Effector memory CD8-positive, alpha-beta T cell (primary cell): ENCODE data around the gene IMPG1.

Source experiments
- ATAC-seq: fragments of 150-1000 bp; cut with Tn5 transposase; replicated peaks from 2 replicates; pipeline ENCODE4 v1.10.0; 2021; ENCODE audit warnings: mild to moderate bottlenecking, moderate library complexity
- DNase-seq, 3 experiments: peaks; one replicate each; pipeline ENCODE4 v3.0.0; 2021
- H3K27ac Mint-ChIP-seq, 2 donors: one replicate each; pipeline ENCODE4 v1.8.0; 2022; ENCODE audit warnings: mild to moderate bottlenecking in 2 of 2, mixed read lengths in 2 of 2, moderate library complexity in 2 of 2
- H3K27me3 Mint-ChIP-seq, 2 donors: one replicate each; pipeline ENCODE4 v1.8.0; 2022; ENCODE audit warnings: mixed read lengths in 2 of 2
- H3K36me3 Mint-ChIP-seq: one replicate; pipeline ENCODE4 v1.8.0; 2022; ENCODE audit warnings: mild to moderate bottlenecking, moderate library complexity, mixed read lengths; ENCODE audit not compliant: insufficient read depth
- H3K4me1 Mint-ChIP-seq, 2 donors: one replicate each; pipeline ENCODE4 v1.8.0; 2022; ENCODE audit warnings: low read depth in 2 of 2, mixed read lengths in 2 of 2
- H3K4me3 Mint-ChIP-seq, 2 donors: one replicate each; pipeline ENCODE4 v1.8.0; 2022; ENCODE audit warnings: mild to moderate bottlenecking in 2 of 2, mixed read lengths in 2 of 2, moderate library complexity in 2 of 2
- H3K9me3 Mint-ChIP-seq, 2 donors: one replicate each; pipeline ENCODE4 v1.8.0; 2022; ENCODE audit warnings: mixed read lengths in 2 of 2

IMPG1 gene

DNA sequence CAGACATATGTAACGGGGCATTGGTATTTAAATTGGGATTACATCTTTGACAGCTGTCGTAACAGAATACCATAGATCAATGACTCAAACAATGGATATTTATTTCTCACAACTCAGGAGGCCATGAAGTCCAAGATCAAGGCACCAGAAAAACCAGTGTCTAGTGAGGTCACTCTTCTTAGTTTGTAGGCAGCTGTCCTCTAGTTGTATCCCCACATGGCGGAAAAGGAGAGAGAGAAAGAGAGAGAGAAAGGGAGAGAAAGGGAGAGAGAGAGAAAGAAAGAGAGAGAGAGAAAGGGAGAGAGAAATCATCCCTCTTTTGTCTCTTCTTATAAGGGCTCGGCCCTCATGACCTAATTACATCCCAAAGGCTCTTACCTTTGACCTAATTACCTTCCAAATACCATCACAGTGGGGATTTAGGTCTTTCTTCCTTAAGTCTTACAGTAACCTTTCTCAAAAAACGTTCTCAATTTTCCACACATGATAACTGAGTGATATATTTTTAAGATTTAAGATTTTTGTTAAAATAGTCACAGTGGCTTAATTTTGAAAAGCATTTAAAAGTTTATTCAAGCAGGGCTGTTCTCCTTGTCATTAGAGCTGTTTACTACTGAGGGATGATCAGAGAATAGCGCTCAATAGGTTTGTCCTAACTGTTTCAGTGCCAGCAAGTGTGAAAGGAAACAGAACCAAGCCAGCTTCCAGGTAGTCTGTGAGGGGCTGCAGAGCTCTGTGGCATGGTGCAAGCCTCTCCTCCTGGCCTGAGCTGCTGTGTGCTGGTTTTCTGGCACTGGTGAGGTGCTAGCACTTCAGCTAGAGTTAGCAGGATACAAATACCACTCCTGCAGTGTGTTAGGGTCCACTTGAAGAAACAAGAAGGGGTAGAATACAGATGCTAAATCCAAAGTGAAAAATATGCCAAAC is 79.0 kb downstream of the IMPG1 start:
- Mint-ChIP-seq H3K9me3 (peaks cover 0 to 5% of the 10 kb centered on the region in 2 donors), H3K4me1 (no peaks in the 10 kb centered on the region), H3K36me3 (no peaks in the 10 kb centered on the region), H3K4me3 (no peak overlapping the region), H3K27me3 (peaks cover 7 to 13% of the 10 kb centered on the region in 2 donors), H3K27ac (no peak overlapping the region)
- ATAC-seq: no peak
- DNase-seq: no peak

DNA sequence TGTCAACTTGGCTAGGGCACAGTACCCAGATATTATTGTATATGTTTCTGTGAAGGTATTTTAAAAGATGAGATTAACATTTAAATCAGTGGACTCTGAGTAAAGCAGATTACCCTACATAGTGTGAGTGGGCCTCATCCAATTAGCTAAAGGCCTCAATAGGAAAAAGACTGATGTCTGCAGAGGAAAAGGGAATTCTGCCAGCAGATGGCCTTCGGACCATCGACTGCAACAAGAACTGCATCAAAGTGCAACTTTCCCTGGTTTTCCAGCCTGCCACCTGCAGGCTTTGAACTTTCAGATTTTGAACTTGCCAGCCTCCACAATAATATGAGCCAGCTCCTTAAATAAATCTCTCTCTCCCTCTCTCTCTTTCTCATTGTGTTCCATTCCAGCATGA is 80.5 kb downstream of the IMPG1 start:
- Mint-ChIP-seq H3K9me3 (peaks cover 0 to 5% of the 10 kb centered on the region in 2 donors), H3K27me3 (peaks cover 9 to 13% of the 10 kb centered on the region in 2 donors), H3K36me3 (no peaks in the 10 kb centered on the region), H3K4me1 (no peaks in the 10 kb centered on the region), H3K4me3 (no peak overlapping the region), H3K27ac (no peak overlapping the region)
- DNase-seq (no peak), ATAC-seq (no peak)

DNA sequence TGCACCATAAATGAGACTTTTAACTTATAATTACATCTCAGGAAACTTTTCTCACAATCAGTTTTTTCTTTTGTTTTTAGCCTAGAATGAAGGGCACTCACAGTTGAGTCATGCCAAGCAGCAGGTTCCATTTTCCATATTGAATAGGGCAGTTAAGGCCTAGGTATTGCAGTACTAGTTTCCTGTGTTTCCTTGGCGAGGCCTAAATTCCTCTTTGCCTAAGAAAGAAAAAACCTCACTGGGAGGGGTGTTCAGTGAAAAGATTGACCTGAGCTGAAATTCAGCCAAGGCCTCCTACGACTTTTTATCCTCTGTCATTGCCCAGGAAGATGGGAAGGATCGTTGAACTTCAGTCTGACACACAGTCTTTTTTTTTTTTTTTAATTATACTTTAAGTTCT is 85.5 kb downstream of the IMPG1 start:
- ATAC-seq: no peak
- H3K27ac Mint-ChIP-seq: no peak overlapping the region
- no peaks in the 10 kb centered on the region for H3K4me1 Mint-ChIP-seq
- H3K36me3 Mint-ChIP-seq: no peaks in the 10 kb centered on the region
- no peak for DNase-seq
- H3K27me3 Mint-ChIP-seq: peaks cover 0 to 9% of the 10 kb centered on the region in 2 donors
- H3K4me3 Mint-ChIP-seq: no peak overlapping the region
- peaks cover 0 to 5% of the 10 kb centered on the region in 2 donors for H3K9me3 Mint-ChIP-seq

DNA sequence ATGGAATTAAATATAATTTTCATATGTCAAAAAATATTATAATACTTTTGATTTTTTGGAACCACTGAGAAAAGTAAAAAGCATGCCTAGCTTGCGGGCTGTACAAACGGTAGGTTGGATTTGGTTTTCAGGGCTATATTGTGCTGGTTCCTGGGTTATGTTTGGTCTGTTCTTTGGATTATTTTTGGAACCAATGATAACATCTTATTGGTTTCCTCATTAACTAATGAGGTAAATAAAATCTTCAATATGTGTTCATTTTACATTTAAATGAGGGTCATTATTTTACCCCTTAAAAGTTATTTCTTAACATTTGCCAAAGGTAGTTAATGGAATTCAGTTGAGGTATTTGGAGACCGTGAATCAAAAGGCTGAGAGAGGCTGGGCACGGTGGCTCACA is 96.6 kb downstream of the IMPG1 start:
- ATAC-seq (no peak), DNase-seq (no peak)
- Mint-ChIP-seq H3K4me3 (no peak overlapping the region), H3K27ac (no peak overlapping the region), H3K36me3 (no peaks in the 10 kb centered on the region), H3K9me3 (no peaks in the 10 kb centered on the region), H3K4me1 (no peaks in the 10 kb centered on the region), H3K27me3 (no peaks in the 10 kb centered on the region)

DNA sequence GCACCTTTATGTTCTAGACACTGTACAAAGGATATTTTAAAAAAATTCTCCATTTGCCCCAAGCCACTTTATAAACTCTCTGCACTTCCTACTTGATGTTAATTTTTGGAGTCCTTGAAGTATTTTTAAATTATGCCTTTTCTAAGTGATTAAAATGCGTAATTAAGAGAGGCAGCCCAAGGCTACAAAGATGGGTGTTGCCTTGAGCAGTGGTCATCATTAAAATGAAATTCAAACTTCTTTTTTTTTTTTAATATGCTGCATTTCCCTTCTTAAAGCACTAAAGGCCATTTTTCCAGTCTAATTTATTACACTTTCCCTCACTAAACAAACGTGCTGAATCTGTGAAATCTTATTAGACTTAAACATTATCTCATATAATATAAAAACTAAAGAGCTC is 102.4 kb downstream of the IMPG1 start:
- H3K9me3 Mint-ChIP-seq: no peaks in the 10 kb centered on the region
- no peak overlapping the region for H3K4me3 Mint-ChIP-seq
- ATAC-seq (no peak), DNase-seq (no peak)
- no peaks in the 10 kb centered on the region for H3K36me3 Mint-ChIP-seq
- H3K27ac Mint-ChIP-seq: no peak overlapping the region
- H3K4me1 Mint-ChIP-seq: no peaks in the 10 kb centered on the region
- H3K27me3 Mint-ChIP-seq: peaks cover 6 to 18% of the 10 kb centered on the region in 2 donors

DNA sequence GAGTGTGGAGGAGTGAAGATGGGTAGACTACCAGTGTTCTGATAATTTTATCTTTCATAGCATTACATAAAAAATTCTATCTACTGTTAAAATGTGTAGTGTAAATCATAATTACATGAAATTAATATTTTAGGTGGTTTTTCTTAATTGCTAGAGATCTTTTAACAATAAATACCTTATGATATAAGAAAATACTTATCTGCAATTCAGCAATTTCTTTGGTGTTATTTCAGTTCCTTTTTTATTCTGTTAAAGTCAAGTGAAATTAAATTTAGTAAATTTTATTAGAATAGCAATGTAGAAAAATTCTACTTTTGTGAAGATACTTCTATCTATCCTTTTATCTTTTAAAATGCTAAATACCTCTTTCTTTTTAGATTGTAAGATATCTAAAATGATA is 104.3 kb downstream of the IMPG1 start:
- Mint-ChIP-seq H3K36me3 (no peaks in the 10 kb centered on the region), H3K9me3 (no peaks in the 10 kb centered on the region), H3K27ac (no peak overlapping the region), H3K27me3 (peaks cover 6 to 18% of the 10 kb centered on the region in 2 donors), H3K4me3 (no peak overlapping the region), H3K4me1 (no peaks in the 10 kb centered on the region)
- DNase-seq (no peak), ATAC-seq (no peak)

DNA sequence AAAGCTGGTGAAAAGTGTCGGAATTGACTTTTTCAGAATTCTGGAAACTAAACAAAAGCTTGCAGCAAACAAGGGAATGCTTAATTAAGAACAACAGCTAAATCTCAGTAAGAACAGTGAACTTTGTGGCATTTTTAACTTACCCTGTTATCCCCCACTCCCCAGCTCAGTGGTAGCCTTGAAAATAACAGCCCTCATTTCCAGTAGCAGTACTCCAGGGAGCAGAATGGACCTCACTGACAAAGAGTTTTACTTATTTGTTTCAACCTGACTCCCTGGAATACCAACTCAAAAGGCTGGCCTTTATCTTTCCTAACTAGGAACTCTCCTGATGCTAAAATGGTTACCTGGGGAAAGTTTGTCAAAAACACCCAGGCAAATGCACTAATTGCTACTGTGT is 108.9 kb downstream of the IMPG1 start:
- no peaks in the 10 kb centered on the region for H3K9me3 Mint-ChIP-seq
- ATAC-seq (no peak), DNase-seq (no peak)
- no peak overlapping the region for H3K4me3 Mint-ChIP-seq
- H3K4me1 Mint-ChIP-seq: no peaks in the 10 kb centered on the region
- peaks cover 18 to 24% of the 10 kb centered on the region in 2 donors for H3K27me3 Mint-ChIP-seq
- H3K36me3 Mint-ChIP-seq: no peaks in the 10 kb centered on the region
- no peak overlapping the region for H3K27ac Mint-ChIP-seq

DNA sequence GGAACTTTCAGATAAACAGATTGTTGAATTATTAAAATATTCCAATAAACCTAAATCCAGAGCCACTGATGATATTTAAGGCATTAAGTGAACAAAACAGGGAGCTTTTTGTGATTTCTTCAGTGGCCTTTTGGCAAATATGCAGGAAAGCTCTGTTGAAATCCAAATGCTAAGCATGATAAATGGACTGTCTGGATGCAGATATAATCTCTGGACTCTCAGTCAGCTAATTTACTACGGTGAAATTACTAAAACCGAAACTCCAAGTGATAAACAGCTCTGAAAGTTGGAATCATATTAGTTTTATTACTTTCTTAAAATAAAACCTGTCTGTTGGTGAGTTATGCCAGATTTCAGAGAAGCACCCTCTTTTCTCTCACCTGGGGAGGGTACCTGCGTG is 120.3 kb downstream of the IMPG1 start:
- no peak overlapping the region for H3K4me3 Mint-ChIP-seq
- no peaks in the 10 kb centered on the region for H3K9me3 Mint-ChIP-seq
- H3K27me3 Mint-ChIP-seq: peaks cover 8 to 27% of the 10 kb centered on the region in 2 donors
- no peak for ATAC-seq
- DNase-seq: no peak
- H3K36me3 Mint-ChIP-seq: no peaks in the 10 kb centered on the region
- no peak overlapping the region for H3K27ac Mint-ChIP-seq
- H3K4me1 Mint-ChIP-seq: no peaks in the 10 kb centered on the region

DNA sequence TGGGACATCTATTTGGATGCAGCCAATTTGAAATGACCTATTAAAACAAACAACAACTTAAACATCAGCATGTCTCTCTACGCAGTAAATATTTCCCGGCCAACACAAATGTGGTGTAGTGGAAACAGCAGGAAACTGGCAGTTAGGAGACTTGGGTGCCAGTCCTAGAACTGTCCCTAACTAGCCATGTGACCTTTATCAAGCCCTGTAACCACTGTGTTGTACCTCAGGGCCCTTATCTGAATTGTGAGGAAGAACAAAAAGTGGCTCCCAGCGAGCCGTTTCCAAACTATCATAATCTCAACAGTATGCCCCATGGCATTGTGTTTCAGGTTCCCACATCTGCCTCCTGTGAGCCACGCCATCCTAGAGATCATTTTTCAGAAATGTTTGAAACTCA is 124.5 kb downstream of the IMPG1 start:
- H3K27me3 Mint-ChIP-seq: peaks cover 20 to 37% of the 10 kb centered on the region in 2 donors
- no peaks in the 10 kb centered on the region for H3K36me3 Mint-ChIP-seq
- no peak for DNase-seq

DNA sequence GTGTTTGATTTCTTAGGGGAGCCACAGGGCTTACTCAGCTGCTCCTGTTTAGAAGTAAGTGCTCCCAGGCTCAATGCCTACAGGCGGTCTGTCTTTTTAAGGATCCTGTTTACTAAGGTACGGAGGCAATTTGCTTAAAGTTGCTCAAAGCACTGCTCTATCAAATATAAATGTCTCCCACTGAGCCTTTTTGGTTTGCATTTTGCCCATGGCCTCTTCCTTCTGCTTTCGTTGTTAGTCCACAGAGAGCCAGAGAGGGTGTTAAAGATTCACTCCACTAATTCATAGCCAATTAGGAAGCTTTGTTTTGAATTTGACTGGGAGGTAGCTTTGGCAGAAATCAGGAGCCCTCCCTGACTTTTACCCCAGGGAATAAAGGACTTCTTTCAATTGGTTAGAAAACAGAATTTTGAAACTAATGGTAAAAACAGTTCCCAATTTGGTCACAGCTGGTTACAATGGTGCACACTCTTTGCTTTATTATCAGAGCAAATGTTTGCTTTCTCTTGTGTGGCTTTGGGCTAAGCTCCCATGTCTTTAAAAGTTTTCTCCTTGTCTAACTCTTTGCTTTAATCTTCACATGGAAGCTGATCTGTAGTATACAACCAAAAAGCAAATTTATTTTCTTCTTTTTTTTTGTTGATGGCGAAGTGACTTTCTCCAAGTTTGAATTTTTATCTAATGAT is 126.2 kb downstream of the IMPG1 start:
- DNase-seq (no peak), ATAC-seq (no peak)
- Mint-ChIP-seq H3K9me3 (no peaks in the 10 kb centered on the region), H3K27me3 (peaks cover 20 to 40% of the 10 kb centered on the region in 2 donors), H3K36me3 (no peaks in the 10 kb centered on the region), H3K27ac (no peak overlapping the region), H3K4me3 (no peak overlapping the region), H3K4me1 (no peaks in the 10 kb centered on the region)

More for the DNA sequence above, 124.5 kb downstream of the IMPG1 start:
- Mint-ChIP-seq H3K9me3 (no peaks in the 10 kb centered on the region), H3K4me1 (no peaks in the 10 kb centered on the region), H3K4me3 (no peak overlapping the region), H3K27ac (no peak overlapping the region)
- no peak for ATAC-seq

DNA sequence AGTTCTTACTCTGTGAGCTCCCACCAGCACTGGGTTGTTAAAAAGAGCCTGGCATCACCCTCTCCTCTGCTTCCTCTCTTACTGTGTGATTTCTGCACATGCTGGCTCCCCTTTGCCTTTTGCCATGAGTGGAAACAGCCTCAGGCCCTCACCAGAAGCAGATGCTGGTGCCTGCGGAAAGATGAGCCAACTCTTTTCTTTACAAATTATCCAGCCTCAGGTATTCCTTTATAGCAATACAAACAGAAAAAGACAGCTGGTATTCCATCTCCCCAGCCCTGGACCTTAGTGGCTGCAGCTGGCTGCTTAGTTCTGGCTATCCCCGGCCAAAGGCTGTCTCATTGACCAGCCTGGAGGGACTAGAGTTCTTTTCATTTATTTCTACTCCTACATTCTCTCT is 129.1 kb downstream of the IMPG1 start:
- no peak for ATAC-seq
- DNase-seq: no peak
- no peak overlapping the region for H3K27ac Mint-ChIP-seq
- H3K27me3 Mint-ChIP-seq: peaks cover 26 to 29% of the 10 kb centered on the region in 2 donors
- no peaks in the 10 kb centered on the region for H3K4me1 Mint-ChIP-seq
- H3K36me3 Mint-ChIP-seq: no peaks in the 10 kb centered on the region
- H3K9me3 Mint-ChIP-seq: no peaks in the 10 kb centered on the region
- H3K4me3 Mint-ChIP-seq: no peak overlapping the region

DNA sequence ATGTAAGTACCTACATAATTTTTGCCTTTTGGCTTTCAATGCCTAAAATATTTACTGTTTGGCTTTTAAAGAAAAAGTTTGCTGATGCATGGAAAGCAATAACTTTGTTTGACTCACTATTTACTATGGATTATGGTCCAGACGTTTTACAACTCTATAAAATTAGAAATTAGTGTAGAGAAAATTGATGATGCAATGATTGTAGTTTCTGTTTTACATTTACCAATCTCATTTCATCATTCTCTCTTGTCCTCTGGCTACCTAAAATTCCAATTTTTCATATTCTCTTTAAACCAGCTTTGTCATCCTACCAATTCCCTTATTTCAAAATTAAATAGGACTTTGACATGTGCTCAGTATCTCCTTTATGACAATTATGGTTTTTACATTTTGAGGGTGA is 131.0 kb downstream of the IMPG1 start:
- DNase-seq (no peak), ATAC-seq (no peak)
- Mint-ChIP-seq H3K27ac (no peak overlapping the region), H3K9me3 (no peaks in the 10 kb centered on the region), H3K27me3 (peaks cover 27 to 31% of the 10 kb centered on the region in 2 donors), H3K4me1 (no peaks in the 10 kb centered on the region), H3K4me3 (no peak overlapping the region), H3K36me3 (no peaks in the 10 kb centered on the region)

DNA sequence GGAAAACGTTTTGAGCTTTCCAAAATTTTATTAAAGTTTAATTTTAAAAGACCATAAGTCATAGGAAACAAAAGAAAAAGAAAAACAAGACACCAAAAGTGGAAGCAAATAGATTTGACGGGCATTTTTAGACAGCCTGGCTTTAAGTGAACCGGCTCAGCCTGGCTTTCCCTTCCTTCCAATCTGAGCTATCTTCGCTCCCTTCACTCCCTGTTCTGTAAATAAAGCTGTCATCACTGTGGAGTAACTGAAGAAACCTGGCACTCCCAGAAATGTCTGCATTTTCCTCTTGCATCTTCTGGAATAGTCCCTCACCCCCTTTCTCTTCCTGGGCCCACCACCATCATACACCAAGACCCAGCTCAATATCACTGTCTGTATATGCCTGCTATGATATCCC is 131.9 kb downstream of the IMPG1 start:
- Mint-ChIP-seq H3K4me1 (no peaks in the 10 kb centered on the region), H3K4me3 (no peak overlapping the region), H3K36me3 (no peaks in the 10 kb centered on the region), H3K27ac (no peak overlapping the region), H3K9me3 (no peaks in the 10 kb centered on the region), H3K27me3 (peaks cover 37 to 39% of the 10 kb centered on the region in 2 donors)
- DNase-seq (no peak), ATAC-seq (no peak)

DNA sequence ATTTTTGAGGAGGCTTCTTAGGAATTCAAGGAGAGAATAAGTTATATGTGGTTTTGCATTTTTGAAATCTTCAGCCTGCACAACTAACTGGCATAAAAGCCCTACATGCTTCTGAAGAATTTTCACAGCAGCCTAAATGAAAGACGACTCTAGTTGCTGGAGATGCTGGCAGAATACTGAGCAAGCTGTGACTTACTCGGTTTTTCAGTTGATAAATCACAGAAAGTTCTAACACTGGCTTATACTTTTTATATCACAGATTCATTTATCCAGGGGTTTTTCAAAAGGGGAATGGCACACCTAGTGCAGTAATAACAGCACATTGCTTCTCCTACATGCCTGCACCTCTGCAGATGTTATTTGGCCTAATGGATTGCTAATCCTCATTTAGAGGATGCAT is 134.6 kb downstream of the IMPG1 start:
- no peak for DNase-seq
- no peaks in the 10 kb centered on the region for H3K36me3 Mint-ChIP-seq
- H3K27me3 Mint-ChIP-seq: peaks cover 36 to 40% of the 10 kb centered on the region in 2 donors
- no peaks in the 10 kb centered on the region for H3K9me3 Mint-ChIP-seq
- no peak for ATAC-seq
- no peak overlapping the region for H3K27ac Mint-ChIP-seq
- no peak overlapping the region for H3K4me3 Mint-ChIP-seq
- peaks cover 6 to 8% of the 10 kb centered on the region in 2 donors for H3K4me1 Mint-ChIP-seq
